ENCODE results near the gene CUL7.
"Not testable (repeated sequence)": the region's sequence is repeated elsewhere in the genome, so short reads cannot be mapped to it uniquely, and the experiment has no call there.

CUL7 gene

GRCh38 chr6:43053545-43054205, at the start of gene CUL7:
Gene CUL7 (minus strand): TSS chr6:43053851. CDS start chr6:43052788, 1,063 bp downstream.
- FAIRE-seq = peak; percentile 96

DNA sequence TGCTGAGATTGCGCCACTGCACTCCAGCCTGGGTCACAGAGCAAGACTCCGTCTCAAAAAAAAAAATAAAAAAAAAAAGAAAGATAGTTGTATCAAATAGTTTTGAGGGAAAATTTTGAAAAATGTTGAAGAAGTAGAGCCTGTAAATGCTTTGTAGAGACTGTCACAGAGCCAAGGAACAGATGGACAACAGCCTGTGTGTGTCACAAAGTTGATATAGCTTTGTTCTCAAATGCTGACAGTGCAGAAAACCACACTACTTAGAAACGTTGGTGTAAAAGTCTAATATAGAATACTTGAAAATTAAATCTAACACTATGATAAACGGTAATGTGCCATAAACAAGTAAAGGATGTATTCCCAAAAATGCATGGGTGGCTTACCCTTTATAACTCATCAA, 47.8 kb upstream of the CUL7 start:
- peak; percentile 50 for FAIRE-seq

DNA sequence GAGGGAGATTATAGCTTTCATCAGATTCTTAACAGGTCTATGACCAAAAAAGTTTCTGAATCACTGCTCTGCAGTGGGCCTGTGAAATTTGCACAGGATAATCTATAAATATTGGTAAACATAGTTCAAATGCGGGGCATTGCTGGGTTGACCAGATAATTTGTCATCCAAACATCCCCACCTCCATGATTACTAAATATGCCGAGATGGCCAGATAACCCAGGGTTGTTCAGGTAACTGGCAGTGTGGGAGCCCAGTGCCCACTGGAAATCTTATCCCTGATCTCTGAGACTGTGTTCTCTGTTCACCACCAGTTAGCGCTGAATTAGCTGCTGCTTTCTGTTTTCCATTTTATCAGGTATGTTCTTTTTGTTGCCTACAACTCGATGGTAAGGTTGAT, 43.9 kb upstream of the CUL7 start:
- no peak for FAIRE-seq

DNA sequence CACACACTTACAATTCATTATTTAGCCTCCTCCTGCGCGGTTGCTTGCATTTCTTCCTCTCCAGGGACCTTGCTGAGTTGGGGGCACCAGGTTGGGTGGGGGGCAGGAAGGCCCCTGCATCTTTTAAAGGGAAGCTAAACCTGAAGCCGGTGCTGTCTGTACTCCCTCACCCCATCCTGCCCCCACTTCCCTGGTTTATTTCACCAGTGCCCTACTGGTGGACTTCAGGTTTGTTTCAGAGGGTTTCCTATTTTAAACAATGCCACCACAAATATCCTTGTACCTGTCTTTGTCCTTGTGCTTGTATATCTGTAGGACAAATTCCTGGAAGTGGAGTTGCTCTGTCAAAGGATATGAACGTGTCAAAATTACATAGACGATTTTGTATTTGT, 43.4 kb upstream of the CUL7 start:
- FAIRE-seq = no peak

DNA sequence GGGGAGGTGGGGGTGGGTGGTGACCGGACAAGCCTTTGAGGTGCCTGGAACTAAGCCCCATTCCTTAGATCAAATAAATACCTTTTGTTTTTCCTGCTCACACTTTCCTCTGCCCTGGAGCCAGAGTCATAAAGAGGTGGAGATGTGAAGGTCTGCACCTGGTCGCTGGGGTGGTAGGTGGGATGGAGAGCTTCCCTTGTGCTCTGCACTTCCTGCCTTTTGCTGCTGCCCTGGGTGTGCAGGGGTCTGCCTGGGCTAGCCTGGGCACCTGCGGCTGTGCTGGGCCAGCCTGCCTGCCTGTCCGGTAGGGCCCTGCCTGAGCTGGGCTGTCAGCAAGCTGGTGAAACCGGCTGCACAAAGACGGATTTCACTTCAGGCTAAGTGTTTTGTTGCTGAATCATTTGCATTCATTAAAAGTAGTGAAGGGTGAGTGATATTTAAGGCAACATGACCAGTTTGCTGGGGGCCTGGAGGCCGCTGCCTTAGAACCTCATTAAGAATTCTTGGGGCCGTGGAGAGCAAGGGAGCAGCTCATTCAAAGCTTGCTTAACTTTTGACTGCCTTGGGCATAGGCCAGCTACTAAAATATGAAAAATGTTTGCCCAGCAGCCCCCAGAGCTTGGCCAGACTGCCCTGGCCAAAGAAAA, 42.9 kb upstream of the CUL7 start:
- FAIRE-seq = peak; percentile 92

DNA sequence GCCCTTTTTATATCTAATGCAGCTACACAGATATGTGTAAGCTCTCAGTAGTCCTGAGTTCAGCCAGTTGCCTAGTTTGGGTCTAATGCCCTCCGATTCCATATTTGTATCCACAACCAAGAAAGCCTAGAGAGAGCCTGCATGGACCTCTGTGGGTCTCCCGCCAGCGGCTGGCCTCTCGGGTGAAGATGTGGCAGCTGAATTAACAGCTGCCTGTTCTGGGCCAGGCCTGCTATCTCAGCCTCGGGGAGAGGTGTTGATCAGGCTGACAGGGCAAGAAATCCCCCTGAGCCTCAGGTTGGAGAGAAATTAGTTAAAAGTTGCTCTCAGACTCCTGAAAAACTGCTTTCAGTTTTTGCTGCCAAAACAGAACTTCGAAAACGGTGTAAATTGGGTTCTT, 42.3 kb upstream of the CUL7 start:
- FAIRE-seq = no peak

DNA sequence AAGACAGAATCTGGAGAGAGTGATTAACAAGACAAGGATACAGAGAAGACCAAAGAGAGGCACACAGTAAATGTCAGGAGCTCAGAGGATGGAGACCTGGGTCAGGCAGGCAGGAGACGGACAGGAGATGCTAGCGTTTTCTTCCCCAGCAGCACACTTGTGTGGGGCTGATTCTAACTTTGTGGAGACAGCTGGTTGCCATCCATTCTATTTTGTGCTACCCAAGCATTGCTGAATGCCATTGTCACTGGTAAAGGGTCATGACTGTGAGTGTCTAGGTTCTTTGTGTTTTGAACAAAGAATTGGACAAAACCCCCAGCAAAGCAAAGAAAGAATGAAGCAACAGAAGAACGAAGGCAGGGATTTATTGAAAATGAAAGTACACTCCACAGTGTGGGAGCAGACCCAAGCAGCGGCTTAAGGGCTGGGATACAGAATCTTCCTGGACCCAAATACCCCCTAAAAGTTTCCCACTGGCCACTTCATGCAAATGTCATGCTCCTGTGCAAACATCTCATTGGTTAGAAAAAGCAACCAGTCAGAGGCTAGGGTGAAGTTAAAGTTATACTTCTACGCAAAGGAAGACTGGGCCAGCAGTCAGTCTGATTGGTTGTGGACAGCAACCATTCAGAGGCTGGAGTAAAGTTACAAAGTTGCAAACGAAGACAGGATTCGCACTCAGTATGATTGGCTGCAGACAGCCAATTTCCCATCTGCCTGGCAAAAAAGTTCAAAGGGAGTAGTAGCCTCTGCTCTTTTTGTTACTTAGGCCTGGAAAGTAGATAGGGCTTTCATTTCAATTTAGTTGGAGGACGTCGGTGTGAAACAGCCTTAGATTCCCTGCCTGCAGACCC, 40.0 kb upstream of the CUL7 start:
- peak; percentile 98 for FAIRE-seq

DNA sequence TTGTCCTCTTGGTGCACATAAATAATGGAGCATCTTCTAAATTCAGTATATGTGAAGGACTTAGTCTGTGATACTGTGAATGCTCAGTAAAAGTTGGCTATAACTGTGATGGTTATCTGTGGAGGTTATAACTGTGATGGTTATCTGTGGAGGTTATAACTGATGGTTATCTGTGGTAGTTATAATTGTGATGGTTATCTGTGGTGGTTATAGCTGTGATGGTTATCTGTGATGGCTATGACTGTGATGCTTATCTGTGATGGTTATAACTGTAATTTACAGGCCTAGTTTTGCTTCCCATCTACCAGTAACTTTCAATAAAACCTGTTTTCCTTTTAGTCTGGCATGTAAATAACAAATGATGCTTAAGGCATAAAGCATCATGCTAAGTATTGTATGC, 39.0 kb upstream of the CUL7 start:
- no peak for FAIRE-seq

DNA sequence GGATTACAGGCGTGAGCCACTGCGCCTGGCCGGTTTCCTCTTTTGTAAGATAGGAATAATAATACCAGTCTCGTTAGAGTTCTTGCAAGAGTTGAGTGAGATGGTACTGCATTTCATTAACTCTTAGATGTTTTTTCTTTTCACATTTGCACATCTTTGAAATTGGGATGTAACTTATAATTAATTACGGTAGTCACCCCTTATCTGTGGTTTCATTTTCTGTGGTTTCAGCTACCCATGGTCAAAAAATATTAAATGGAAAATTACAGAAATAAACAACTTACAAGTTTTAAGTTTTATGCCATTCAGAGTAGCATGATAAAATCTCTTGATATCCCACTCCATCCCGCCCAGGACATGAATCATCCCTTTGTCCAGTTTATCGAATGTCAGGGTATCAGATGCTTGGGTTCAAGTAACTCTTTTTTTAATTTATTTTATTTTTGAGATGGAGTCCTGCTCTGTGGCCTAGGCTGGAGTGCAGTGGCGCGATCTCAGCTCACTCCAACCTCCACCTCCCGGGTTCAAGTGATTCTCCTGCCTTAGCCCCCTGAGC, 37.9 kb upstream of the CUL7 start:
- no peak for FAIRE-seq

- no peak for FAIRE-seq
Measured at GRCh38 chr6:43091020-43091419, 37.4 kb upstream of the CUL7 start.

DNA sequence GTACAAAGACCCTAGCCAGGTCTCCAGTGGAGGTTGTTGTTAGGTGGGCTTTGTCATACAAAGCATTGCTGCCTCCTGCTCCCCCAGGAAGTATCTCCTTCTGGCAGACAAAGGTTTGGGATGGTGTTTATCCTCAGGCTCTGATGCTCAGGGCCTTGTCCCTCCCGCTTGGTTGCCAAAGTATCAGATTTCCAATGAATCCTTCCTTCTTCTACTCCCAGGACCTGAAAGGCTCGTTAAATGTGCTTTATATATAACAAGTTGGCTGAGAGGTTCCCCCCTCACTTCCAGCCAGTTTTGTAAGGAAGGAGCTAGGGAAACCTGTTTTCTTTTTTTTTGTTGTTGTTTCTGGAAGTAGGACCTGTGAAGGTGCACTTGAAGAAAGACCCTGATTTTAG, 36.9 kb upstream of the CUL7 start:
- FAIRE-seq = peak; percentile 52

DNA sequence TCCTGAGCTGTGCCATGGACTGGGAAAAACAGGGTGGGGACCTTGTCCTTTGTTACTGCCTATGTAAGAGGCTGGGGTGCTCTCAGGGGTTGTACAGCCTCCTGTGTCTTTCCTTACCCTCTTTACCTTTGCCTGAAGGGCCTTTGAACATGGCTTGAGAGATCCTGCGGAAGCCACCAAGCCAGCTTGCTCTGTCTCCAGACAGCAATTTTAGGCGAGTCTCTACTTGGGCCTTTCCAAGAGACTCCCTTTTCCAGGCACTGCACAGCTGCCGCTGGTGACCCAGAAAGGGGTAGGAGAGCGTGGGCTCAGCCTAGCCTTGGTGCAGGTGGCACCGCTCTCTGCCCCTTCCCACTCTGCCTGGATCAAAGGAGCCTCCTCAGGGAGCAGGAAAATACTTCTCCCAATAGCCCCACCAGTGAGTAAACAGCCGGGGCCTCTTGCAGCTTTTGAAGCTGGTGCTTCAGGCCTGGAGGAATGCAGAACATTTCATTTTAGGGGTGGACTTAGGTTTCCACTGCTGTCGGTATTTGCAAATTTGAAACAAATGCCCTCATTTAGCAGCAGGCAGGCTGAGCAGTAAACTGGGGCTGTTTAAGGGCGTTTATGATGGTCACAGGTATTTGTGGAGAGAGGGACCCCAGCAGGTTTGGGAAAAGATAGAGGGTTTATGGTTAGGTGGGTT, 36.4 kb upstream of the CUL7 start:
- peak; percentile 79 for FAIRE-seq

- FAIRE-seq = peak; percentile 77
Measured at GRCh38 chr6:43089467-43089866, 35.8 kb upstream of the CUL7 start.

GRCh38 chr6:43088654-43089056, 35.0 kb upstream of the CUL7 start:
- FAIRE-seq = peak; percentile 63

DNA sequence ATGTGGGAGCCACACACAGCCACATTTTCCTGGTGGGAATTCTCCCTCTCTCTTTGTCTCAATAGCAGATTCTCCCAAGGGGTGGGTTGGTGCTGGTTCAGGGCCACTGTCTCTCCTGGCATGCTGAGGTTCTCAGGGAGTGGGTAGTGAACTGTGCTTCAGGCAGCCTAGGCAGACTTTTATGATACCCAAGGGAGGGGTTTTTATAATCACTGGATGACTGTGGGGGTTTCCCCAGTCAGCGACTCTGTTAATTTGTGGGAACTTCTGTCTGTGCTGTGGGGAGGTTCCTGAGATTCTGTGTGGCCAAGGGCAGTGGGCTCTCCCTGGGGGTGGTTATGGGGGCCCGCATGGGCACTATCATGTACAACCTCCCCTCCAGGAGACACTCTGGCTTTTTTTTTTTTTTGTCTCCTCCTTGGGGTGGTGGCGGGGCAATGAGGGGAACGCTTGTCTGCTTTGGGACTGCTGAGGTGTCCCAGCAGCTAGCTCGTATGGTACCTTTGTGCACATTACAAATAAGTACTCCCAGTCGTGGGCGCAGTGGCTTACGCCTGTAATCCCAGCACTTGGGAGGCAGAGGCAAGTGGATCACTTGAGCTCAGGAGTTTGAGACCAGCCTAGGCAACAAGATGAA, 32.5 kb upstream of the CUL7 start:
- no peak for FAIRE-seq

- FAIRE-seq = no peak
Measured at GRCh38 chr6:43082806-43083655, 29.4 kb upstream of the CUL7 start.

DNA sequence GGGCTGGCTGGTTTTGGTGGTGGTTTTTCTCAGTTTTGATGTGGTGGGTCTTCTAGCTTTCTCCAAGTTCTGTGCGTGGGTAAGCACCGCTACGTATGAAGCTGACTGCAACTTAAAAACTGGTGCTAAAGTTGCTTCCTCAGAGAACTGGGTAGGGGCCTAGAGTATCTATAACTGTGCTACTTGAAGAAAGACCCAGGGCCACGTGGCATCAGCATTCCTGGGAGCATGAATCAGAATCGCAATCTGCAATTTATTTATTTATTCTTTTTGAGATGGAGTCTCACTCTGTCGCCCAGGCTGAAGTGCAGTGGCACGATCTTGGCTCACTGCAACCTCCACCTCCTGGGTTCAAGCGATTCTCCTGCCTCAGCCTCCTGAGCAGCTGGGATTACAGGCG, 28.3 kb upstream of the CUL7 start:
- FAIRE-seq = not testable (repeated sequence)

DNA sequence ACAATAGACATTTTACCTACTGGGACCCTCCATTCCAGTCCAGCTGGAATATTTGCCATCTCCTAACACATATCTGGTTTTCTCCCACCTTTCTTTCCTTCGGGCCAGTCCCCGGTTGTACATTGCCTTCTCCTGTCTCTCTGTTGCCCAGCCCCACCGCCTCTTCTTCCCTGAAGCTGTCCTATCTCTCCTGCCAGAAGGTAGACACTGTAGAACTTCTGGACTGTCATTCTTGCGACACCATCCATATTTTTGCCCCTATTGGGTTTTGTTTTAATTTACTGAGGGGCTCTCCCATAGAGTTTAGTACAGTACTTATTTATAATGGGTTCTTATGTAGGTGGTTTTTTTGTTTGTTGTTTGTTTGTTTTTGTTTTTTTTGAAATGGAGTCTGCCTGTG, 27.4 kb upstream of the CUL7 start:
- FAIRE-seq = no peak

DNA sequence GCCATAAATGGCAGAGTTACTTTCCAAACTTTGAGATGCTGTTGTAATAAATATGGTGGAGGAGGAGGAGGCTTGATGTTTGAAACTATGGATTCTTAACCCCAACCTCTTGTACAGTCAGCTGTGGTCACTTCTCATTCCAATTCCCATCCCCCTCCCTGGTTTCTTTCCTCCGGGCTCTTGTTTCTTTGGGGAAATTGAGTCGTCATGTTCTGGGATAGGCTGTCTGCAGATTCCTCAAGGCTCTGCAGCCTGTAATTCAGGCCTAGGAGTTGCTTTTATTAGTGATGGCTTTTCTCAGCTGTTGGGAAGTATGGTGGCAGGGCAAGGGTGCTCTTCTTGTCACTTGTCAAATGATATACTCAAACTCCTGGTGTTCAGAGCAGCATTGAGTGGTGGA, 25.0 kb upstream of the CUL7 start:
- FAIRE-seq = no peak

- FAIRE-seq = no peak
Measured at GRCh38 chr6:43077981-43078511, 24.4 kb upstream of the CUL7 start.

GRCh38 chr6:43077333-43077809, 23.7 kb upstream of the CUL7 start:
- FAIRE-seq = no peak
